Measurements from ENCODE around the gene ADGRB3. TPM values are rescaled to one million over a fixed set of nuclear protein-coding genes. Genes with fewer than 3 reads are reported as not detected.
"Not testable (repeated sequence)": the region's sequence is repeated elsewhere in the genome, so short reads cannot be mapped to it uniquely, and the experiment has no call there.

Gene ADGRB3
- total and polyA plus RNA-seq, 10 of the 15 experiments (the other 5 are each of a cell fraction or from before 2014, with no cell fraction given), result 0.03 to 0.06 TPM; not detected in 8

GRCh38 chr6:68779366-68779765 lies 144.3 kb downstream of the ADGRB3 start:
- ChIA-PET SMC1A (ENCODE audit: uncharacterized antibody, unreplicated experiment) (interaction anchor here (0.6 to 4.7 kb wide), 3 partner anchors 70 to 230 kb away, joined by 3 to 37 read pairs (median 5); no protein-coding TSS in a partner anchor), RAD21 (ENCODE audit: unreplicated experiment) (interaction anchor here (1.9 kb wide), 1 partner anchor 207 kb away, joined by 7 read pairs; no protein-coding TSS in a partner anchor), POLR2A (interaction anchor here (0.6 kb wide), 1 partner anchor 103 kb away, joined by 7 read pairs; no protein-coding TSS in a partner anchor), CTCF (interaction anchor here (0.6 to 6.1 kb wide), 5 partner anchors 141 to 583 kb away, joined by 3 to 64 read pairs (median 6); partner anchors contain the start of gene ADGRB3)
- FAIRE-seq, result no peak
- 2% methylated on average over 2 of the region's 2 CpGs for WGBS (ENCODE audit: insufficient coverage, insufficient replicate concordance, low lambda C conversion rate, missing lambda C conversion rate)
- no peak for DNase-seq (ENCODE audit: low read depth, low spot score)
- H4K20me1 ChIP-seq (ENCODE audit: control insufficient read depth, insufficient read depth), result no peaks in the 10 kb centered on the region
- no peak for TF ChIP-seq RBBP5 (conservative IDR thresholded peaks at IDR 0.05)
- TF ChIP-seq IKZF2 (IDR thresholded peaks at IDR 0.05), result no peak
- TF ChIP-seq TARDBP (IDR thresholded peaks at IDR 0.05; ENCODE audit: borderline replicate concordance), result no peak
- TF ChIP-seq SP1 (IDR thresholded peaks at IDR 0.05; ENCODE audit: low read depth, low read length), result no peak
- no peak for TF ChIP-seq ASH2L (IDR thresholded peaks at IDR 0.05; ENCODE audit: borderline replicate concordance, low read depth)
- no peak for TF ChIP-seq PML (IDR thresholded peaks at IDR 0.05; ENCODE audit: low read length)
- TF ChIP-seq ZBTB4 (CRISPR knock-in tag; IDR thresholded peaks at IDR 0.05), result no peak
- TF ChIP-seq MYC (IDR thresholded peaks at IDR 0.05; ENCODE audit: insufficient read depth, insufficient read length, insufficient replicate concordance, low read length, severe bottlenecking), result no peak
- no peaks in the 10 kb centered on the region for H3K27me3 ChIP-seq (replicated peaks in 1 of 2; ENCODE audit: control insufficient read depth in 2 of 2, insufficient read depth in 2 of 2, low read length in 1 of 2)
- no peak overlapping the region for H3K4me3 ChIP-seq
- in situ Hi-C loops (cut with MboI) (no loop called here), intact Hi-C loops (cut with micrococcal nuclease; ENCODE audit: unreplicated experiment) (loop anchor here (2.0 kb wide), 2 partner anchors 143 to 435 kb away; no protein-coding TSS in a partner anchor)
- BruUV-seq (replicated peaks), result no TSS peak
- H3K36me3 ChIP-seq (ENCODE audit: control insufficient read depth in 2 of 2, insufficient read depth in 2 of 2, low read length in 1 of 2), result no peaks in the 10 kb centered on the region
- no peak overlapping the region for H3K4me2 ChIP-seq (ENCODE audit: control insufficient read depth, insufficient read depth)
- H3K79me2 ChIP-seq (ENCODE audit: control insufficient read depth, insufficient read depth, low read length), result no peaks in the 10 kb centered on the region
- ATAC-seq, result no peak
- H3K9ac ChIP-seq (ENCODE audit: control insufficient read depth, insufficient read depth, low read length), result no peak overlapping the region
- no peak overlapping the region for H3K27ac ChIP-seq (ENCODE audit: control insufficient read depth, insufficient read depth)
- no peak overlapping the region for H2AFZ ChIP-seq (ENCODE audit: control insufficient read depth, low read depth, low read length)
- H3K4me1 ChIP-seq (ENCODE audit: control insufficient read depth, insufficient read depth, low read length), result no peaks in the 10 kb centered on the region
- H3K9me3 ChIP-seq (replicated peaks; ENCODE audit: control insufficient read depth, insufficient read depth, low read length), result no peaks in the 10 kb centered on the region

GRCh38 chr6:68790128-68790527 lies 155.0 kb downstream of the ADGRB3 start:
- H3K9me3 ChIP-seq (replicated peaks; ENCODE audit: control insufficient read depth, insufficient read depth, low read length); H2AFZ ChIP-seq (ENCODE audit: control insufficient read depth, low read depth, low read length); CTCF ChIA-PET; H3K4me3 ChIP-seq; H3K4me2 ChIP-seq (ENCODE audit: control insufficient read depth, insufficient read depth); POLR2A ChIA-PET; H4K20me1 ChIP-seq (ENCODE audit: control insufficient read depth, insufficient read depth); H3K36me3 ChIP-seq (ENCODE audit: control insufficient read depth in 2 of 2, insufficient read depth in 2 of 2, low read length in 1 of 2); H3K27ac ChIP-seq (ENCODE audit: control insufficient read depth, insufficient read depth); FAIRE-seq; RAD21 ChIA-PET (ENCODE audit: unreplicated experiment); BruUV-seq (replicated peaks); SMC1A ChIA-PET (ENCODE audit: uncharacterized antibody, unreplicated experiment); H3K9ac ChIP-seq (ENCODE audit: control insufficient read depth, insufficient read depth, low read length); ATAC-seq; H3K79me2 ChIP-seq (ENCODE audit: control insufficient read depth, insufficient read depth, low read length); intact Hi-C loops (cut with micrococcal nuclease; ENCODE audit: unreplicated experiment); in situ Hi-C loops (cut with MboI); H3K27me3 ChIP-seq (replicated peaks in 1 of 2; ENCODE audit: control insufficient read depth in 2 of 2, insufficient read depth in 2 of 2, low read length in 1 of 2); H3K4me1 ChIP-seq (ENCODE audit: control insufficient read depth, insufficient read depth, low read length); DNase-seq (ENCODE audit: low read depth, low spot score): not testable (repeated sequence)
- WGBS (ENCODE audit: insufficient coverage, insufficient replicate concordance, low lambda C conversion rate, missing lambda C conversion rate), result 43% methylated on average over 6 of the region's 6 CpGs

GRCh38 chr6:68814976-68815375 lies 179.9 kb downstream of the ADGRB3 start:
- H3K36me3 ChIP-seq (ENCODE audit: control insufficient read depth in 2 of 2, insufficient read depth in 2 of 2, low read length in 1 of 2); intact Hi-C loops (cut with micrococcal nuclease; ENCODE audit: unreplicated experiment); POLR2A ChIA-PET; H3K27me3 ChIP-seq (replicated peaks in 1 of 2; ENCODE audit: control insufficient read depth in 2 of 2, insufficient read depth in 2 of 2, low read length in 1 of 2); H3K9ac ChIP-seq (ENCODE audit: control insufficient read depth, insufficient read depth, low read length); H3K4me3 ChIP-seq; in situ Hi-C loops (cut with MboI); H3K4me2 ChIP-seq (ENCODE audit: control insufficient read depth, insufficient read depth); FAIRE-seq; H4K20me1 ChIP-seq (ENCODE audit: control insufficient read depth, insufficient read depth); H3K9me3 ChIP-seq (replicated peaks; ENCODE audit: control insufficient read depth, insufficient read depth, low read length); BruUV-seq (replicated peaks); CTCF ChIA-PET; H2AFZ ChIP-seq (ENCODE audit: control insufficient read depth, low read depth, low read length); H3K4me1 ChIP-seq (ENCODE audit: control insufficient read depth, insufficient read depth, low read length); H3K79me2 ChIP-seq (ENCODE audit: control insufficient read depth, insufficient read depth, low read length); DNase-seq (ENCODE audit: low read depth, low spot score); H3K27ac ChIP-seq (ENCODE audit: control insufficient read depth, insufficient read depth); RAD21 ChIA-PET (ENCODE audit: unreplicated experiment); ATAC-seq; SMC1A ChIA-PET (ENCODE audit: uncharacterized antibody, unreplicated experiment): not testable (repeated sequence)
- WGBS (ENCODE audit: insufficient coverage, insufficient replicate concordance, low lambda C conversion rate, missing lambda C conversion rate), result 66% methylated on average over 5 of the region's 5 CpGs
